CD1c-positive myeloid dendritic cell (primary cell): ENCODE data around the gene HPGDS.
"Not testable (repeated sequence)": the region's sequence is repeated elsewhere in the genome, so short reads cannot be mapped to it uniquely, and the experiment has no call there.

ENCODE experiments used
- DNase-seq: peaks from one replicate; pipeline ENCODE4 v3.0.0-alpha.2; 2016; ENCODE audit errors: extremely low spot score

Gene HPGDS

DNA sequence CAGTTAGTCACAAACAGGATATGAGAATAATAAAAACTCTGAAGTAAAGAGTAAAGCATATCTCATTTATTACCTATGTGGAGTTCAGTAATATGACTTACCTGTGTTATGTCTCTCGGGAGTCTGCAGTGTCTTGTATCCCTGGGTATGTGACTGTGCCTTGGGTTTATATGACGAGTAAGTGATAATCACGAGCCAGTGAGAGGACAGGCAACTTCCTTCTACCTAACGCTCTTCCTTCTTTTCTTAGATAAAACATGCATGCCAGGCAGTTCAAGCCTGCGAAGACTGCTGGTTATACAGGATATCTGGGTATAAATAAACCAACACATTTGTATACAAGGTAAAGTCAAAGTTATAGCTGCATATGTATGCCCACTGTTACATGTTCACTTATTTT, at the start of gene HPGDS:
HPGDS (minus strand) TSS at position 143 of the 400 bp plus-strand sequence. CDS start 8,207 bp downstream, outside the sequence.
- peak; percentile 38 for DNase-seq

- peak; percentile 56 for DNase-seq
Measured at GRCh38 chr4:94390804-94391410, 48.3 kb upstream of the HPGDS start.

DNA sequence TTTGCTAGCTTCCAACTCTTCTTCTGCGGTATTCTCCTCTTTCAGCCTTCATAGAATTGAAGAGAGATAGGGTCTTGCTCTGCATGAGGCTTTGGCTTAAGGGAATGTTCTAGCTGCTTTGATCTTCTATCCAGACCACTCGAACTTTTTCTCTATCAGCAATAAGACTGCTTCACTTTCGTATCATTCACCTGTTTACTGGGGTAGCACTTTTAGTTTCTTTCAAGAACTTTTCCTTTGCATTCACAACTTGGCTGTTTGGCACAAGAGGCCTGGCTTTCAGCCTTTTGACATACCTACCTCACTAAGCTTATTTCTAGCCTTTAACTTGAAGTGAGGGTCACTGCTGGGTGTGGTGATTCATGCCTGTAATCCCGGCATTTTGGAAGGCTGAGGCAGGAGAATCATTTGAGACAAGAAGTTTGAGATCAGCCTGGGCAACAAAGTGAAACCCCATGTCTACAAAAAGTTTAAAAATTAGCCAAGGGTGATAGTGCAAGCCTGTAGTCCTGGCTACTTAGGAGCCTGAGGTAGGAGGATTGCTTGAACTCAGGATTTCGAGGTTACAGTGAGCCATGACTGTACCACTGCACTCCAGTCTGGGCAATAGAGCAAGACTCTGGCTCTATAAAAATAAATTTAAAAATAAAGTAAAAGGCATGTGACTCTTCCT, 47.1 kb upstream of the HPGDS start:
- no peak for DNase-seq

GRCh38 chr4:94387965-94388364, 45.3 kb upstream of the HPGDS start:
- DNase-seq: not testable (repeated sequence)

- DNase-seq: not testable (repeated sequence)
Measured at GRCh38 chr4:94385452-94385851, 42.8 kb upstream of the HPGDS start.

GRCh38 chr4:94382891-94383290, 40.3 kb upstream of the HPGDS start:
- DNase-seq: not testable (repeated sequence)

GRCh38 chr4:94378047-94378446, 35.4 kb upstream of the HPGDS start:
- no peak for DNase-seq

GRCh38 chr4:94377294-94377693, 34.7 kb upstream of the HPGDS start:
- DNase-seq: no peak

- DNase-seq: no peak
Measured at GRCh38 chr4:94375364-94375763, 32.7 kb upstream of the HPGDS start.

GRCh38 chr4:94373752-94374151, 31.1 kb upstream of the HPGDS start:
- no peak for DNase-seq

DNA sequence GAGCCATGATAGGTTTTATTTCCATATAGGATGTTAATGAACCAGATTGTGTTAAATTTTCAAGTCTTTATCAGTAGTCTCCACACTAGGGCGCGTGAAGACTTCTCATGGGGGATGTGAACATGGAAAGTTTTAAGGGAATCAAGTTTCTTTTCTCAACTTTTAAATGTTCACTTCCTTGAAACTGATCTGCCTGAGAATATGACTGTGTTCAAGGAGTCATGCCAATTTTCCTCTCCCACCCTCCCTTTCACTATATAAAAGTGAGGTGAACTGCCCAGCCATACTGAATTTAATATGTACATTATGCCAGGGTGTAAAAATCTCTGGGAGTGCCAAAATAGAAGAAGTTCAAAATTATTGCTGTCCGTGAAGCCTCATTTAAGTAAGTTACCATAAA, 30.4 kb upstream of the HPGDS start:
- no peak for DNase-seq

DNA sequence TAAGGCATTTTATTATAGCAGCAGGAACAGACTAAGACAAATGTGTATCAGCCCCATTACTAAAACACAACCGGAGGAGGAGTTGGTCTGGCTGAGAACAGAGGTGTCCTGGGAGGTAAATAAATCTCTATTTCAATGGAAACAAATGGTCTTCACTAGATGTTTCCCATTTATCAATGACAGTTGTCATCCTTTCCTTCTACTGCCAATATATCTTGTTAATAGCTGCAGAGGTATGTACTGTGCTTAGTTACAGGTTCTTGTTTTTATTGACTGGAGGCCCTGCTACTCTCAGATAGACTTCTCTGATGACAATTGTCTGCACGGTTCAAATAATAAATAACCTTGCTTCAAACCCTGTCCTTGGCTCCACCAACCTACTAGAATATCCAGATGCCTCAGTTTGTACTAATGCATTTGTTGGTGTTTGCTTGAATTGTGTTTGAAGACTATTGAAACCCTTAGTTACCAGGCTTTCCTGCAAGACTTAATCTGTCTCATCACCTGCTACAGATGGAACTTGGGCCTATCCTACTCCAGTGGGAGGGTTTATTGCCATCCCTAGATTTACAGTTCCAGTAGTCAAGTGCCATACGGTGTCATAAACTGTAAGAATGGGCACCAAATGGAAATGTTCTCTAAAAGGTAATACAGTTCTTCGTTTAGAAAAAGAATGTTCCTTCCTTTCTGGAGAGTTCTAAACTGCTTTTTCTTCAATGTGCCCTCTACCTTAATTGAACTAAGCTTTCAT, 29.8 kb upstream of the HPGDS start:
- DNase-seq: no peak

DNA sequence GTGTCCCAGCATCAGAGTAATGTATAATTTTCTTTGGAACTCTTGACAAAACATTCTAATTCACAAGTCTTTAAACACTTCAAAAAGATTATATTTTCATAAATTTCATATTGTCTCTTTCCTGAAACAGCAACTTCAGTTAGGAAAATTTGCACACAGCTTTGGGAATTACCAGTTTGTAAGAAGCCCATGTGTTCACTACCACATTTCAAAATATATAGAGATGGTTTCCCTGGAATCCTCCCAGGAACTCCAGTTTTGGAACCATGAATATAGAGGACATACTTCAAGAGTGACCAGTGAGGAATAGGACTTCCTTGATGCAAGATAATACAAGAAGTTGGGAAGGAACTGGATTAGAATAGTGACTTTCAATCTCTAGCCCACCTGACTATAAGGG, 28.7 kb upstream of the HPGDS start:
- DNase-seq: no peak

DNA sequence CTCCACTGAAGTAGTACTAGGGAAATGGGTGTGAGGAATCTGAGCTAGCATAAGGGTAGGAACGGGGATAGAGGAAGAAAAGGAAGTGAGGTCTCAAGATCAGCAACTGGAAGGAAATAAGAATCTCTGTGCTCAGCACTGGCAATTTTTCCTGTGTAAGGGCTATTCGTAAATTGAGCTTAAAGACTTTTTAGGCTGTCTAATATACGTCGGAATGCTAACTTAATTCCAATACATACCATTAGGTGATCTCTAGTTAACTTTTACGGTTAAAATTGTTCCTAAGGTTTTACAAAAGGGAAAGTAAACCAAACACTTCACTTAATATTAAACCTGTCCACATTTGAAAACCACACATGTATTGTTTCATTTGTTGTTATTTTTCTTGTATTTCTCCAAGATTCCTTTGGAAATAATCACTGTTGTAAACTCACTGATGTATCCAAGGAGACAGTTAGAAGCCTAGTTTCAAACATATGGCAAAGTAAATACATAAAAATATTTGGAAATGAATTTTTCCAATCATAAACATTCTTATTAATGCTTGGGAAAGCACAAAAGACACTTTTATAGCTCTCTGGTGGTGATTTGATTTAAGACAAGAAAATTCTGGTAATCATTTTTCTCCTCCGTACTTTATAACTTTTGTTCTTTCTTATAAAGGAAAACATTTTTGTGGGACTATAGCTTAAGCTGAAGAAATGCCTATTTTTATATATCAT, 28.1 kb upstream of the HPGDS start:
- DNase-seq: no peak

DNA sequence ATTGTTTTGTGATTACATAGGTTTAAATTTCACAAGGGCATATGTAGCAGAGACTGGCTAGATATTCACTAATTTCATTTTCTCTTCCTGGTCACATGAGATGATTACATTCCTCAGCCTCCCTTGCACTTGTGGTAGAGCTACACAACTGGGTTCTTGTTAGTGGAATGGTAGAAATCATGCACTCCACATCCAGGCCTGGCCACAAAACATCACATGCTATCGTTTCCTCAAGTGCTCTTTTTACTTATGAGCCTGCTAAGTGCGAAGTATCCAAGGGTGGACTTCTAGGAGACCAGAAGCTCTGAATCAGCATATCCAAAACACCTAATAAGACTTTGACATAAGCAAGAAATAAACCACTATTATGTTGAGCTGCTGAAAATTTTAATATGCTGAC, 26.4 kb upstream of the HPGDS start:
- DNase-seq: no peak

- DNase-seq: no peak
Measured at GRCh38 chr4:94368459-94368858, 25.8 kb upstream of the HPGDS start.

DNA sequence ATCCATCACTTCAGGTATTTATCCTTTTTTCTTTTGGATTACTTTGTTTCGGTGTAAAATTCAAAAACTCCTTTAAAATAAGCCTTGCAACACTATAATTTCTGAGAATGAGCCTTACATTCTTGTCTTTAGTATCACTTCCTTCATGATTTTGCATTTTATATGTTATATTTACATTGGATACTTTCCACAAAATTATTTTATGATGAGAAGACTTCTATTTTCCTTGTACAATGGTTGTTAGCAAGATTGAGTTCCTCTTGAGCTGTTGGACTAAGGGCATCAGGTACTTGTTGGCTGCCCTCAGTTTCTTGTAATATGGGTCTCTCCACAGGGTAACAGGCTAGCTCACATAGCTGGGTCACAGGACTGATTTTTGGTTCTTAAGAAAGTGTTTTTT, 22.7 kb upstream of the HPGDS start:
- no peak for DNase-seq

DNA sequence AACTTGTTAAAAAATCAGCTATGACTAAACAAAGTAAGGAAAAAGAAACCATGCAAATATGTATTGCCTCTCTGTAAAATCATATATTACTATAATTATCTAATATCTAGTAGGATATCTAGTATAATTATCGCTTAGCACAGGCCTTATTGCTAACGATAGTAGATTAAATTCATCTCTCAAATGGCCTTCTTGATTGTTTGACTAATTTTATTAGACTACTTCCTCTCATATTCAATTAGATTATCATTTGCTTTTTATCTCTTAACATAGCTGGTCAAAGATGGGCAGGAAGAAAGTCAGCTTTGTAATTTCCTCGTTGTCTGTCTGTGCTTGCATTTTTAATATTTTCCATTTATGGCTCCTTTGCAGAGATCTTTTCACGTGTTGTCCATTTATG, 21.9 kb upstream of the HPGDS start:
- DNase-seq: no peak

- no peak for DNase-seq
Measured at GRCh38 chr4:94363136-94363655, 20.6 kb upstream of the HPGDS start.

- no peak for DNase-seq
Measured at GRCh38 chr4:94359838-94360237, 17.2 kb upstream of the HPGDS start.

DNA sequence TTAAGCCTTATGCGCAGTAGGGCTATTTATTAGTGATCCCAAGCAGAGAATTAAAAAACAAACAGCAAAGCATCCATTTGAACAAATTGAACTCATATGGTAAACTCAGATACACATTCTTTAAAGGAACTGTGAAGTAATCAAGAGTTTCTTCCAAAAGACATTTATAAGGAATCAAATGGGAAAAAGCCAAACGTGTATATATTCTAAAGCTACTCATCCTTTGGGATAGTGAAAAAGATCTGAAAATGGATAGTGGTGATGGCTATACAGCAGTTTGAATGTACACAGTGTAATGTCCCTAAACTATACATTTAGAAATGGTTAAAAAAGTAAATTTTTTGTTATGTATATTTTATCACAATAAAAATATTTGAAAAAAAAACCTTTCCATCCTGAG, 16.6 kb upstream of the HPGDS start:
- no peak for DNase-seq

- no peak for DNase-seq
Measured at GRCh38 chr4:94358101-94358500, 15.5 kb upstream of the HPGDS start.
